SK-N-SH treated with all-trans-retinoic acid at 6 μM for 48 hours (cell line): ENCODE results near the gene KLRF2.

Experiments
- ATAC-seq: fragments of 200-7000 bp; cut with Tn5 transposase; 3 replicates; pipeline ENCODE4 v1.9.1; 2020; ENCODE audit warnings: mild to moderate bottlenecking, moderate library complexity
- ARNTL ChIP-seq: fragments of 450-650 bp; formaldehyde crosslinking; IDR thresholded peaks from 2 replicates; pipeline ENCODE4 v1.5.0; 2020; ENCODE audit warnings: low read depth, mild to moderate bottlenecking, moderate library complexity, borderline replicate concordance
- CREB5 ChIP-seq: fragments of 250-450 bp; sonication (Bioruptor Pico); IDR thresholded peaks from 2 replicates; pipeline ENCODE4 v1.5.1; 2020; ENCODE audit warnings: low read depth, mild to moderate bottlenecking, moderate library complexity
- CSRNP3 ChIP-seq: fragments of 250-450 bp; sonication (Bioruptor Pico); IDR thresholded peaks from 2 replicates; pipeline ENCODE4 v1.5.1; 2021; ENCODE audit warnings: mild to moderate bottlenecking, moderate library complexity
- ESRRG ChIP-seq: fragments of 250-450 bp; sonication (Bioruptor Pico); IDR thresholded peaks from 2 replicates; pipeline ENCODE4 v1.6.1; 2021; ENCODE audit warnings: mild to moderate bottlenecking
- GLIS3 ChIP-seq: fragments of 250-450 bp; sonication (Bioruptor Pico); IDR thresholded peaks from 2 replicates; pipeline ENCODE4 v1.5.0; 2020; ENCODE audit warnings: mild to moderate bottlenecking, moderate library complexity
- ISL1 ChIP-seq: fragments of 250-450 bp; sonication (Bioruptor Pico); IDR thresholded peaks from 2 replicates; pipeline ENCODE4 v2.1.2; 2022; ENCODE audit warnings: mild to moderate bottlenecking, moderate library complexity
- OSR1 ChIP-seq: fragments of 250-450 bp; sonication (Bioruptor Pico); IDR thresholded peaks from 2 replicates; pipeline ENCODE4 v1.8.0; 2022; ENCODE audit warnings: moderate library complexity, mild to moderate bottlenecking, inconsistent platforms
- PATZ1 ChIP-seq: fragments of 250-450 bp; sonication (Bioruptor Pico); IDR thresholded peaks from 2 replicates; pipeline ENCODE4 v1.8.0; 2020; ENCODE audit warnings: mild to moderate bottlenecking, moderate library complexity, borderline replicate concordance
- POU6F1 ChIP-seq: fragments of 250-450 bp; sonication (Bioruptor Pico); IDR thresholded peaks from 2 replicates; pipeline ENCODE4 v1.8.0; 2021; ENCODE audit warnings: low read depth, mild to moderate bottlenecking, moderate library complexity, borderline replicate concordance
- PPARA ChIP-seq: fragments of 250-450 bp; sonication (Bioruptor Pico); IDR thresholded peaks from 2 replicates; pipeline ENCODE4 v1.5.0; 2020; ENCODE audit warnings: mild to moderate bottlenecking, borderline replicate concordance
- RARB ChIP-seq: fragments of 250-450 bp; sonication (Bioruptor Pico); IDR thresholded peaks from 2 replicates; pipeline ENCODE4 v1.8.0; 2021; ENCODE audit warnings: mild to moderate bottlenecking, moderate library complexity
- SNAI2 ChIP-seq: fragments of 250-450 bp; sonication (Bioruptor Pico); IDR thresholded peaks from 2 replicates; pipeline ENCODE4 v1.5.0; 2020; ENCODE audit warnings: mild to moderate bottlenecking, moderate library complexity
- TCF4 ChIP-seq: fragments of 250-450 bp; sonication (Bioruptor Pico); IDR thresholded peaks from 2 replicates; pipeline ENCODE4 v1.8.0; 2021; ENCODE audit warnings: mild to moderate bottlenecking, moderate library complexity, borderline replicate concordance
- TOX ChIP-seq: fragments of 250-450 bp; sonication (Bioruptor Pico); IDR thresholded peaks from 2 replicates; pipeline ENCODE4 v1.8.0; 2021; ENCODE audit warnings: mild to moderate bottlenecking, moderate library complexity, borderline replicate concordance
- TSHZ2 ChIP-seq: fragments of 250-450 bp; sonication (Bioruptor Pico); IDR thresholded peaks from 2 replicates; pipeline ENCODE4 v1.5.0; 2020; ENCODE audit warnings: mild to moderate bottlenecking, moderate library complexity
- ZFP30 ChIP-seq: fragments of 450-650 bp; formaldehyde crosslinking; IDR thresholded peaks from 2 replicates; pipeline ENCODE4 v1.5.0; 2022; ENCODE audit warnings: mild to moderate bottlenecking, moderate library complexity
- ZNF565 ChIP-seq: fragments of 450-650 bp; formaldehyde crosslinking; conservative IDR thresholded peaks from 2 replicates; pipeline ENCODE4 v1.5.0; 2020; ENCODE audit warnings: low read depth, mild to moderate bottlenecking, moderate library complexity
- ZNF8 ChIP-seq: fragments of 450-650 bp; formaldehyde crosslinking; IDR thresholded peaks from 2 replicates; pipeline ENCODE4 v1.5.0; 2020; ENCODE audit warnings: mild to moderate bottlenecking, moderate library complexity

KLRF2 gene

DNA sequence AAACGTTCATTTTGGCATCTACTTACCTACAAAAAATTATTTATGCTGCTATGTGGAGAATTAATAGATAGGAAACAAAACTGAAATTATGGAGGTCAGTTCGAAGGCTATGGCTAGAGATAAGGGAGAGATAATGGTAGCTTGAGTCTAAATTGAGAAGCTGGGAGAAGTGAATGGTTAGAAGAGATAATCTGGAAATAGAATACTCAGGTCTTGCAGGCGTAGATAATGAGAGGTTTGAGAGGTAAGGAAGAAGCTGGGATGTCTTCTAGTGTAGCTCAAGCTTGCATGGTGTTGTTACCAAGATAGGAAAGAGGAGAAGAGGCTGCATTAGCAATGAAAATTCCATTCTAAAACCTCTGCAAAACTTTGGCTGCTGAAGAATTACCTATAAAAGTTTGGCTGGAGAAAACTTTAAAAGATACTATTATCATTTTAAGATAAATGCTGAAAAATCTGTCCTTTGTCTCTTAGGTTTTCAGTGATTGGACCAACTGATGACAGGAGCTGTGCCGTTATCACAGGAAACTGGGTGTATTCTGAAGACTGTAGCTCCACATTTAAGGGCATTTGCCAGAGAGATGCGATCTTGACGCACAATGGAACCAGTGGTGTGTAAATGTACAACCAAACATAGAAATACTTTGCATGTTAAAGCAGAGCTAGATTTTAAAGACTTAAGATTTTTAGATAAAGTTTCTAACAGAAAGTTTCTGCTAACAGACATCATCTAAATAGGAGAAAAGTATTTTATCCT lies 14.1 kb downstream of the KLRF2 start (continued):
- no peak for TF ChIP-seq TSHZ2 (CRISPR knock-in tag)
- no peak for TF ChIP-seq SNAI2 (CRISPR knock-in tag)
- TF ChIP-seq ZFP30 (CRISPR knock-in tag), result no peak
- TF ChIP-seq CREB5, result no peak
- TF ChIP-seq POU6F1 (CRISPR knock-in tag), result no peak

- no peak for TF ChIP-seq TOX (CRISPR knock-in tag)
- no peak for TF ChIP-seq ZNF565 (CRISPR knock-in tag)
- TF ChIP-seq RARB, result no peak
- TF ChIP-seq ARNTL (CRISPR knock-in tag), result no peak
- TF ChIP-seq PATZ1 (CRISPR knock-in tag), result no peak
- no peak for TF ChIP-seq TCF4 (CRISPR knock-in tag)
- no peak for TF ChIP-seq TSHZ2 (CRISPR knock-in tag)
- TF ChIP-seq ESRRG (CRISPR knock-in tag), result no peak
- no peak for TF ChIP-seq GLIS3 (CRISPR knock-in tag)
- TF ChIP-seq CREB5, result no peak
- TF ChIP-seq ZNF8 (CRISPR knock-in tag), result no peak
- TF ChIP-seq CSRNP3, result no peak
- no peak for TF ChIP-seq ISL1 (CRISPR knock-in tag)
- TF ChIP-seq SNAI2 (CRISPR knock-in tag), result no peak
- TF ChIP-seq OSR1, result no peak
- no peak for TF ChIP-seq PPARA
- TF ChIP-seq, all 23 proteins: peak for 0
- no peak for ATAC-seq
Observed at GRCh38 chr12:9897535-9897934, 16.2 kb downstream of the KLRF2 start.
